GM12878 (cell line): ENCODE results near the gene CCDC88C. TPM values are rescaled to one million over a fixed set of nuclear protein-coding genes. Genes with fewer than 3 reads are reported as not detected.

Source experiments
- ATAC-seq: fragments of 200-7000 bp; cut with Tn5 transposase; 3 replicates; pipeline ENCODE4 v1.9.1; 2020; ENCODE audit warnings: mild to moderate bottlenecking, moderate library complexity
- BruUV-seq: library from RNA; stranded (reverse); fragments of 400-500 nt; replicated peaks from 2 replicates; lab custom pipeline; 2021; lab: Mats Ljungman, UMichigan
- CTCF ChIA-PET: fragments of 300-600 bp; sonication (Branson Sonifier 250); formaldehyde crosslinking; extraction: SDS; loops from one replicate; lab custom pipeline; 2021; ENCODE audit warnings: inconsistent platforms; lab: Yijun Ruan, JAX
- POLR2A ChIA-PET: fragments of 350-600 bp; formaldehyde crosslinking; extraction: SDS; loops from one replicate; lab custom pipeline; 2021; ENCODE audit warnings: inconsistent platforms; lab: Charles Lee
- RAD21 ChIA-PET: fragments of 300-600 bp; sonication (Branson Sonifier 250); formaldehyde crosslinking; loops from one replicate; lab custom pipeline; 2023; ENCODE audit warnings: antibody characterized with exemption; ENCODE audit not compliant: unreplicated experiment; lab: Charles Lee
- SMC1A ChIA-PET: fragments of 300-600 bp; sonication (Branson Sonifier 250); formaldehyde crosslinking; loops from one replicate; lab custom pipeline; 2023; ENCODE audit not compliant: unreplicated experiment, uncharacterized antibody; lab: Charles Lee
- DNase-seq: peaks from one replicate; pipeline ENCODE4 v3.0.0-alpha.2; 2011; ENCODE audit warnings: low read depth, low spot score
- FAIRE-seq: peaks from 3 replicates; lab custom pipeline; 2011; peaks lifted over from hg19 to GRCh38; lab: Jason Lieb, UNC
- H2AFZ ChIP-seq: 2 replicates; pipeline ENCODE4 v1.6.0; 2011; ENCODE audit warnings: low read depth, low read length, control low read depth; ENCODE audit not compliant: control insufficient read depth
- H3K27ac ChIP-seq: 2 replicates; pipeline ENCODE4 v1.5.1; 2011; ENCODE audit warnings: control low read depth; ENCODE audit not compliant: control insufficient read depth, insufficient read depth
- H3K27me3 ChIP-seq, 2 experiments: replicated peaks in 1 of 2; 2 replicates each; pipeline versions ENCODE4 v1.6.0 to v1.6.1; 2011; ENCODE audit warnings: low read length in 1 of 2; ENCODE audit not compliant: control insufficient read depth in 2 of 2, insufficient read depth in 2 of 2
- H3K36me3 ChIP-seq, 2 experiments: 2 replicates each; pipeline ENCODE4 v1.5.1; 2011; ENCODE audit warnings: low read length in 1 of 2; ENCODE audit not compliant: control insufficient read depth in 2 of 2, insufficient read depth in 2 of 2
- H3K4me1 ChIP-seq: 2 replicates; pipeline ENCODE4 v1.6.1; 2011; ENCODE audit warnings: mild to moderate bottlenecking, low read length, moderate library complexity, mixed read lengths; ENCODE audit not compliant: control insufficient read depth, insufficient read depth
- H3K4me2 ChIP-seq: 2 replicates; pipeline ENCODE4 v1.6.0; 2011; ENCODE audit warnings: control low read depth; ENCODE audit not compliant: control insufficient read depth, insufficient read depth
- H3K4me3 ChIP-seq: fragments of 200-600 bp; sonication (generic); 2 replicates; pipeline ENCODE4 v1.5.1; 2016
- H3K79me2 ChIP-seq: 2 replicates; pipeline ENCODE4 v1.6.0; 2011; ENCODE audit warnings: low read length; ENCODE audit not compliant: control insufficient read depth, insufficient read depth
- H3K9ac ChIP-seq: 2 replicates; pipeline ENCODE4 v1.8.0; 2011; ENCODE audit warnings: low read length, control low read depth, mixed read lengths; ENCODE audit not compliant: control insufficient read depth, insufficient read depth
- H3K9me3 ChIP-seq: replicated peaks from 3 replicates; pipeline ENCODE4 v1.5.1; 2011; ENCODE audit warnings: mild to moderate bottlenecking, low read length; ENCODE audit not compliant: control insufficient read depth, insufficient read depth
- H4K20me1 ChIP-seq: 2 replicates; pipeline ENCODE4 v1.6.0; 2011; ENCODE audit not compliant: control insufficient read depth, insufficient read depth
- CBFB ChIP-seq: IDR thresholded peaks from 2 replicates; pipeline ENCODE4 v1.6.1; 2016; ENCODE audit warnings: antibody characterized with exemption, low read depth
- CBX3 ChIP-seq: fragments of 200-600 bp; sonication (generic); IDR thresholded peaks from 2 replicates; pipeline ENCODE4 v1.6.1; 2016; ENCODE audit warnings: low read depth, borderline replicate concordance
- DPF2 ChIP-seq: fragments of 450-650 bp; IDR thresholded peaks from 2 replicates; pipeline ENCODE4 v1.6.1; 2017; ENCODE audit warnings: mild to moderate bottlenecking
- KLF5 ChIP-seq: fragments of 450-650 bp; IDR thresholded peaks from 2 replicates; pipeline ENCODE4 v1.6.1; 2014; ENCODE audit warnings: mild to moderate bottlenecking; ENCODE audit not compliant: partially characterized antibody
- LARP7 ChIP-seq: fragments of 450-650 bp; IDR thresholded peaks from 2 replicates; pipeline ENCODE4 v1.6.1; 2017; ENCODE audit warnings: mild to moderate bottlenecking
- PBX3 ChIP-seq: IDR thresholded peaks from 2 replicates; pipeline ENCODE4 v1.6.1; 2011; ENCODE audit warnings: mild to moderate bottlenecking, low read depth, low read length, moderate library complexity; ENCODE audit not compliant: insufficient replicate concordance
- POLR2AphosphoS2 ChIP-seq: IDR thresholded peaks from 2 replicates; pipeline ENCODE4 v1.6.1; 2011; ENCODE audit warnings: low read depth, mild to moderate bottlenecking, low read length, improper control_type of control experiment, moderate library complexity
- RB1 ChIP-seq: fragments of 450-650 bp; formaldehyde crosslinking; IDR thresholded peaks from 2 replicates; pipeline ENCODE4 v1.6.1; 2017; ENCODE audit warnings: mild to moderate bottlenecking, borderline replicate concordance
- SP1 ChIP-seq: IDR thresholded peaks from one replicate; pipeline ENCODE4 v1.6.1; 2011; ENCODE audit warnings: low read depth, low read length
- TAF1 ChIP-seq: IDR thresholded peaks from 2 replicates; pipeline ENCODE4 v1.6.1; 2011; ENCODE audit warnings: mild to moderate bottlenecking, low read depth, low read length, borderline replicate concordance
- TCF12 ChIP-seq: IDR thresholded peaks from 2 replicates; pipeline ENCODE4 v1.6.1; 2011; ENCODE audit warnings: low read depth, mild to moderate bottlenecking, low read length
- TCF7 ChIP-seq: IDR thresholded peaks from 2 replicates; pipeline ENCODE4 v1.6.1; 2014; ENCODE audit warnings: antibody characterized with exemption, borderline replicate concordance
- ZNF274 ChIP-seq: IDR thresholded peaks from one replicate; pipeline ENCODE4 v1.8.0; 2011; ENCODE audit not compliant: insufficient read length, insufficient read depth
- WGBS: methylation state at CpG from one replicate; pipeline ENCODE4 v1.1.6; 2016; ENCODE audit warnings: low lambda C conversion rate; ENCODE audit not compliant: insufficient replicate concordance, insufficient coverage; ENCODE audit errors: missing lambda C conversion rate; 5-methylcytosine and 5-hydroxymethylcytosine counted together
- in situ Hi-C: fragments of 300-500 bp; cut with MboI; formaldehyde crosslinking; loops from 9 replicates; pipeline ENCODE4 v1.14.3; 2018; ENCODE audit warnings: mixed read lengths
- intact Hi-C: fragments of 100-400 bp; cut with micrococcal nuclease; formaldehyde crosslinking; loops from one replicate; pipeline ENCODE4 v1.14.2; 2022; ENCODE audit not compliant: unreplicated experiment
- polyA plus RNA-seq, 11 experiments: library from polyadenylated mRNA; depleted of rRNA in 4 of 11; unstranded in 6 of 11; stranded (reverse) in 5 of 11; fragments of >200 nt; fragmentation: Nextera tagmentation in 4 of 11; fragmentation: Illumina TruSeq in 1 of 11; extraction: Ambion mirVana in 4 of 11; extraction: Trizol in 1 of 11; gene quantifications; 1 replicate in 1 of 11; 2 replicates in 10 of 11; pipeline versions ENCODE4 v1.2.1 to v1.2.3, GENCODE V29; 2011 to 2016; ENCODE audit warnings: inconsistent platforms in 2 of 11, missing spikeins in 2 of 11, low read depth in 1 of 11
- total RNA-seq, 4 experiments: library from RNA; depleted of rRNA in 3 of 4; stranded (reverse); fragments of >200 nt in 3 of 4; fragmentation: Illumina TruSeq in 1 of 4; extraction: Trizol in 1 of 4; gene quantifications; 2 replicates each; pipeline versions ENCODE4 v1.2.1 to v1.2.3, GENCODE V29; 2013 to 2021
- TF ChIP-seq, protein P1 (sequence below): IDR thresholded peaks from 2 replicates; pipeline ENCODE4 v1.6.1; 2012; ENCODE audit warnings: low read depth, low read length, improper control_type of control experiment

The CCDC88C gene
- total and polyA plus RNA-seq, 10 of the 15 experiments (the other 5 are each of a cell fraction or from before 2014, with no cell fraction given), result 4.0 to 79.6 (median 36.6) TPM

GRCh38 chr14:91398707-91399106 lies 18.9 kb downstream of the CCDC88C start:
- TF ChIP-seq LARP7 (0 out of 2 replicates have a peak, but pooled peaks have one; percentile 44), TCF7 (no peak)
- H3K9ac ChIP-seq, result peak overlapping the region; percentile 37; the same call in 1 of the 2 replicates
- H3K4me3 ChIP-seq, result peak overlapping the region; percentile 93; the same call in 1 of the 2 replicates
- H3K4me1 ChIP-seq, result peaks cover 58% of the 10 kb centered on the region
- RAD21 ChIA-PET, result interaction anchor here (0.9 to 7.4 kb wide), 10 partner anchors 11 to 75 kb away, joined by 3 to 110 read pairs (median 8); no protein-coding TSS in a partner anchor
- no peaks in the 10 kb centered on the region for H3K9me3 ChIP-seq
- CTCF ChIA-PET, result interaction anchor here (1.4 to 8.1 kb wide), 7 partner anchors 10 to 76 kb away, joined by 4 to 100 read pairs (median 10); partner anchors contain the start of gene CCDC88C
- DNase-seq (no peak), FAIRE-seq (no peak), ATAC-seq (peak; percentile 34)
- no peaks in the 10 kb centered on the region for H3K27me3 ChIP-seq
- peak overlapping the region; percentile 91 for H3K4me2 ChIP-seq
- H3K36me3 ChIP-seq, result peaks cover 7 to 13% of the 10 kb centered on the region in 2 experiments
- peaks cover 96% of the 10 kb centered on the region for H3K79me2 ChIP-seq
- no peak overlapping the region for H2AFZ ChIP-seq
- POLR2A ChIA-PET, result interaction anchor here (1.1 to 4.6 kb wide), 11 partner anchors 11 to 75 kb away, joined by 3 to 69 read pairs (median 8); partner anchors contain the start of gene CCDC88C
- BruUV-seq, result no TSS peak
- no peaks in the 10 kb centered on the region for H4K20me1 ChIP-seq
- peak overlapping the region; percentile 67 for H3K27ac ChIP-seq
- SMC1A ChIA-PET, result interaction anchor here (1.0 to 7.5 kb wide), 10 partner anchors 10 to 75 kb away, joined by 3 to 131 read pairs (median 17); partner anchors contain the start of gene CCDC88C
- intact Hi-C loops, result no loop called here
- in situ Hi-C loops, result no loop called here
- 8% methylated on average over 6 of the region's 6 CpGs for WGBS

- FAIRE-seq (no peak), ATAC-seq (peak; percentile 12), DNase-seq (no peak)
- Histone ChIP-seq H3K4me1 (peaks cover 59% of the 10 kb centered on the region), H2AFZ (no peak overlapping the region), H3K36me3 (peaks cover 7 to 13% of the 10 kb centered on the region in 2 experiments), H3K27ac (peak overlapping the region; percentile 67), H3K9ac (peak overlapping the region; percentile 59), H3K4me3 (peak overlapping the region; percentile 66), H3K4me2 (peak overlapping the region; percentile 81), H4K20me1 (no peaks in the 10 kb centered on the region), H3K9me3 (no peaks in the 10 kb centered on the region), H3K79me2 (peaks cover 96% of the 10 kb centered on the region), H3K27me3 (no peaks in the 10 kb centered on the region)
- ChIA-PET RAD21 (interaction anchor here (0.8 to 7.4 kb wide), 11 partner anchors 11 to 75 kb away, joined by 3 to 110 read pairs (median 6); partner anchors contain the start of gene CCDC88C), POLR2A (interaction anchor here (0.6 to 4.6 kb wide), 13 partner anchors 11 to 97 kb away, joined by 3 to 69 read pairs (median 5); partner anchors contain the start of gene CCDC88C), SMC1A (interaction anchor here (1.0 to 7.5 kb wide), 10 partner anchors 10 to 74 kb away, joined by 3 to 131 read pairs (median 17); partner anchors contain the start of gene CCDC88C), CTCF (interaction anchor here (0.8 to 8.1 kb wide), 9 partner anchors 10 to 83 kb away, joined by 3 to 100 read pairs (median 9); partner anchors contain the start of gene CCDC88C)
- intact Hi-C loops (loop anchor here (2.0 kb wide), 1 partner anchor 13 kb away; no protein-coding TSS in a partner anchor), in situ Hi-C loops (no loop called here)
- no TSS peak for BruUV-seq
- WGBS, result 3% methylated on average over 8 of the region's 8 CpGs
- TF ChIP-seq DPF2, result no peak
- no peak for TF ChIP-seq TAF1
- TF ChIP-seq POLR2AphosphoS2, result no peak
- TF ChIP-seq CBX3, result no peak
- TF ChIP-seq SP1, result no peak
- TF ChIP-seq PBX3, result no peak
- no peak for TF ChIP-seq RB1
- no peak for TF ChIP-seq CBFB
- TF ChIP-seq, protein P1, sequence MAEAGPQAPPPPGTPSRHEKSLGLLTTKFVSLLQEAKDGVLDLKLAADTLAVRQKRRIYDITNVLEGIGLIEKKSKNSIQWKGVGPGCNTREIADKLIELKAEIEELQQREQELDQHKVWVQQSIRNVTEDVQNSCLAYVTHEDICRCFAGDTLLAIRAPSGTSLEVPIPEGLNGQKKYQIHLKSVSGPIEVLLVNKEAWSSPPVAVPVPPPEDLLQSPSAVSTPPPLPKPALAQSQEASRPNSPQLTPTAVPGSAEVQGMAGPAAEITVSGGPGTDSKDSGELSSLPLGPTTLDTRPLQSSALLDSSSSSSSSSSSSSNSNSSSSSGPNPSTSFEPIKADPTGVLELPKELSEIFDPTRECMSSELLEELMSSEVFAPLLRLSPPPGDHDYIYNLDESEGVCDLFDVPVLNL, result no peak
- no peak for TF ChIP-seq TCF12
- TF ChIP-seq KLF5, result no peak
- no peak for TF ChIP-seq ZNF274
Observed at GRCh38 chr14:91397965-91398591, 19.5 kb downstream of the CCDC88C start.
